Fibroblast of villous mesenchyme (primary cell): ENCODE measurements around the gene MGMT. TPM values are rescaled to one million over a fixed set of nuclear protein-coding genes. Genes with fewer than 3 reads are reported as not detected.

Experiments
- DNase-seq: peaks from one replicate; pipeline ENCODE4 v3.0.0-alpha.2; 2010; ENCODE audit warnings: low read depth
- H3K4me3 ChIP-seq: 2 replicates; pipeline ENCODE4 v1.5.1; 2011; ENCODE audit warnings: low read depth, mild to moderate bottlenecking, low read length
- total RNA-seq: library from RNA; depleted of rRNA; stranded (reverse); fragments of >200 nt; gene quantifications from 2 replicates; pipeline ENCODE4 v1.2.3, GENCODE V29; 2012
- TF ChIP-seq, protein P1 (sequence below): IDR thresholded peaks from 2 replicates; pipeline ENCODE4 v1.5.1; 2012; ENCODE audit warnings: low read depth, mild to moderate bottlenecking, low read length; ENCODE audit not compliant: insufficient read depth

Gene MGMT
- total RNA-seq, 1 donor, result 10.4 TPM

DNA sequence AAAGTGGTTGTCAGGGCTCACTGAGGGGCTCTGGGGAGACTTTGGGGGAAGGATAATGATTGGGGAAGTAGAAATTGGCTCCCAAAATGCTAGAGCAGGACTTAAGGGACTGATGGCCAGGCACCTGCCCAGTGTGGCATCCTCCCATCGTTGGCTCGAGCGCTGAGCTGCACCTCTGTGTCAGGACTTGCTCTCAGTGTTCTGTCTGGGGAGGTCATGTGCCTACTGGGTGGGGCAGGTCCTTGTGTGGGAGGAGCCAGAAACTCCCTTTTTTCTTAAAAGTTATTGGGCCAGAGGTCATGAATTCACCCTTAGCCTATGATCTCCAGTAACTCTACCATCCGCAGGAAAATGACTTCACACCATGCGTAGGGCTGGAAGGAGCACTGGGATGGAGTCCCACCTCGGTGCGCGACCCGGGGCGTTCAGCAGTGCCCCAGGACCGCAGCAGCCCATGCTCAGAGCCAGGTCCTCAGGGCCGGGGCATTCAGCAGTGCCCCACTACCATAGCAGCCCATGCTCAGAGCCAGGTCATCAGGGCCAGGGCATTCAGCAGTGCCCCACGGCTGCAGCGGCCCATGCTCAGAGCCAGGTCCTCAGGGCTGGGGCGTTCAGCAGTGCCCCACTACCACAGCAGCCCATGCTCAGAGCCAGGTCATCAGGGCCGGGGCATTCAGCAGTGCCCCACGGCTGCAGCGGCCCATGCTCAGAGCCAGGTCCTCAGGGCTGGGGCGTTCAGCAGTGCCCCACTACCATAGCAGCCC, 275.1 kb downstream of the MGMT start:
- DNase-seq, result no peak
- TF ChIP-seq, protein P1, sequence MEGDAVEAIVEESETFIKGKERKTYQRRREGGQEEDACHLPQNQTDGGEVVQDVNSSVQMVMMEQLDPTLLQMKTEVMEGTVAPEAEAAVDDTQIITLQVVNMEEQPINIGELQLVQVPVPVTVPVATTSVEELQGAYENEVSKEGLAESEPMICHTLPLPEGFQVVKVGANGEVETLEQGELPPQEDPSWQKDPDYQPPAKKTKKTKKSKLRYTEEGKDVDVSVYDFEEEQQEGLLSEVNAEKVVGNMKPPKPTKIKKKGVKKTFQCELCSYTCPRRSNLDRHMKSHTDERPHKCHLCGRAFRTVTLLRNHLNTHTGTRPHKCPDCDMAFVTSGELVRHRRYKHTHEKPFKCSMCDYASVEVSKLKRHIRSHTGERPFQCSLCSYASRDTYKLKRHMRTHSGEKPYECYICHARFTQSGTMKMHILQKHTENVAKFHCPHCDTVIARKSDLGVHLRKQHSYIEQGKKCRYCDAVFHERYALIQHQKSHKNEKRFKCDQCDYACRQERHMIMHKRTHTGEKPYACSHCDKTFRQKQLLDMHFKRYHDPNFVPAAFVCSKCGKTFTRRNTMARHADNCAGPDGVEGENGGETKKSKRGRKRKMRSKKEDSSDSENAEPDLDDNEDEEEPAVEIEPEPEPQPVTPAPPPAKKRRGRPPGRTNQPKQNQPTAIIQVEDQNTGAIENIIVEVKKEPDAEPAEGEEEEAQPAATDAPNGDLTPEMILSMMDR, result no peak
- H3K4me3 ChIP-seq, result no peak overlapping the region

DNA sequence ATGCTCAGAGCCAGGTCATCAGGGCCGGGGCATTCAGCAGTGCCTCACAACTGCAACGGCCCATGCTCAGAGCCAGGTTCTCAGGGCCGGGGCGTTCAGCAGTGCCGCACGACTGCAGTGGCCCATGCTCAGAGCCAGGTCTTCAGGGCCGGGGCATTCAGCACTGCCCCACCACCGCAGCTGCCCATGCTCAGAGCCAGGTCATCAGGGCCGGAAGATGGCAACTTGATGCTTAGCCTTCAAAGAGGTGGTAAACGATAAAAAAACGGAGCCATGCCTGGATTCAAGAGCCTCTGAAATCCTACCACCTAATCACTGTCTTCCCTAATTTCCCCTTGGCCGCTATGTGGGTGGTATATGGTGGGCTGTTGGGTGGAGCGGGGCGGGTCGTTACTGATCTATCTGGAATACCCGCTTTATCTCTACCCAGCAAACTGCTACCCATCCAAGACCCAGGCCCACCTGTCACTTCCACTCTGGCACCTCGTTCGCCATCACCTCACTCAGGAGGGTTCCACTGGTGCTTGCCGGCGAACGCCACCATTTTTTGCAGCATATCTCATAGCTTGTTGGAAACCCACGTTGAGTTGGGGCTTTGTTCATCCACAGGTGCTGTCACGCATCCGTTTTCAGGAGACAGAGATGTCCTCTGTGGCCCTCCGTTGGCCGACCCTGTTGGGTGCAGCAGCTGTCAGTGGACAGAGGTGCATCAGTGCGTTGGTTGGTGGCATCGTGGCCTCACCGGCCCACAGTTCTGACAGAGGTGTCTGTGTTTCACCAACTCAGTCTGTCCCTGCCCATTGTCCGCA, 275.9 kb downstream of the MGMT start:
- H3K4me3 ChIP-seq, result no peak overlapping the region
- DNase-seq, result no peak
- TF ChIP-seq, protein P1, result no peak

DNA sequence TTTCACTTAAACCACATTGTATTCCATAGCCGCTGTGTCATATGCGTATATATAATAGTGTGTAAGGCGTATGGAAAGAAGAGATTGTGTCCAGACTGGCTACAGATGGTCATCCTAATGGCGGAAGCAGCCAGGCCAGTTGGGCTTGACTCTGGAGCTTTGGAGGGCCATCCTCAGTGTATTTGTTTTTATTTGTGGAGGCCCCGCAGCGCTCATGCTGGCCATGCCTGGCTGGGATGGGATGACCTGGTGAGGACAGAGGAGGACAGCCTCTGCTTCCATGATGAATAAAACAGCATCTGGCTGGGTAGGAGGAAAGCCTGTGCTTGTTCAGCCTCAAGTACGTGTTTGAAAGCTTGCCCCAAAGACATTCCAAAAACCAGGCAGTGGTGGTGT, 276.7 kb downstream of the MGMT start:
- TF ChIP-seq, protein P1, result no peak
- H3K4me3 ChIP-seq, result no peak overlapping the region
- DNase-seq, result no peak

DNA sequence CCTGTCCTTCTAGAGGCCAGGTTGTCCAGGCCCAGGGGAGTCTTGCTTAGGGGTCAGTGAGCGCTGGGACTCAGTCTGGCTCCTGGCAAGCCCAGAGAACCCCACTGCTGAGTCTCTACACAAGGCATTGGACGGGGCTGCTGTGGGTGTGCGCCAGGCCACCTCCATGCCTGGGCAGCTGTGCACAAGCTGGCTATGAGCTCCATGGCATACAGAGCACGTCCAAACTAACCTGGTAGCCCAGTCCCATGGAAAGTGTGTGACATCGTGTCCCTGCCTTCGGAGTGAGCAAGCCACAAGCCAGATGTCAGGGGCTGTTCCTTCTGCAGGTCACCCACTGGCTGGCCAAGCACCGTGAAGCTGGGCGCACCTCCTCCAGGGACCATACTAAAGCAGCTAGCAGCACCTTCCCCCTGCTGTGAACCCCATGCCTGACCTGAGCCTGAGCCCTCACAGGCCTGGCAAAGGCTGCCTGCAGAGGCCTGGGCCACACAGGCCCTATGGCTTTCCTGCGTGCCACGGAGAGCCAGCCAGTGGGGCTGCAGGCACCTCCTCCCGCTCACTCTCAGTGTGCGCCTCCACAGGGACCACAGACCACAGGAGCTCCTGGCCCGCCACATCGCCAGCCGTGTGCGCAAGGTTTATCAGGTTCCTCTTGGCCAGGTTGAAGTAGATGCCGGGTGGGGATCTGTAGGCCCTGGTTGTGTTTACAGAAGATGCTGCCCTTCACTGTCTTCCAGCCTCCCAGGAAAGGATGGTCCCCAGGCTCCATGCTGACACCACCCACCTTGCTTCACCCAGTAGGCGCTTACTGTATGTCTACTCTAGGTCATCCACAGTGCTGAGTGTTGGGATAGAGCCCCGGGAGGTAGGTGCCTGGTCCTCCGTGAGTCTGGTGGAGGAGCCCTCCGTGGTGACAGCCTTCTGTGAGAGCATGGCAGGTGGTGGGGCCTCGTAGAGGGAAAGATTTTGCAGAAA, 277.4 kb downstream of the MGMT start:
- TF ChIP-seq, protein P1, result no peak
- no peak for DNase-seq
- no peak overlapping the region for H3K4me3 ChIP-seq

DNA sequence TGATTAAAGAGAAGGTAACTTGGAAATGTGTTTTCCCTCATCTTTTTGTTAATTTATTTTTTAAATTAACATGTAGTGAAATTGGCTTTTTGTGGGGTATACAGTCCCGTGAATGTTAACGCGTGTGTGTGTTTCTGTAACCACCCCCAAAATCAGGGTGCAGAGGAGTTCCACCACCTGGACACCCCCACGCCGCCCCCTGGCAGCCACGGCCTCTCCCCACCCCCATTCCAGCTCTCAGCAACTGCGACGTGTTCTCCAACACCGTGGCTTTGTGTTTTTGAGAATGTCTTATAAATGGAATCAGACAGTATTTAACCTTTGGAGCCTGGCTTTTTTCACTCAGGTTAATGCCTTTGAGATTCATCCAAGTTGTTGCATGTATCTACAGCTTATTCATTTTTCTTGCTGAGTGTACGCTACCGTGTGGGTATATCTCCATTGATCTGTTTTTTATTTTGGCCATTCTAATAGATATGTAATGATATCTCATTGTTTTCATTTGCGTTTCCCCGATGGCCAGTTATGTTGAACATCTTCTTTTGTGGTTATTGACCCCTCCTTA, 278.2 kb downstream of the MGMT start:
- no peak for DNase-seq
- TF ChIP-seq, protein P1, result no peak
- H3K4me3 ChIP-seq, result no peak overlapping the region
